WTC11 (cell line): ENCODE data around the gene ALS2CL. TPM values are rescaled to one million over a fixed set of nuclear protein-coding genes. Genes with fewer than 3 reads are reported as not detected.

Experiments used
- ATAC-seq: fragments of 200-7000 bp; cut with Tn5 transposase; 2 replicates; pipeline ENCODE4 v1.10.0; 2021; ENCODE audit warnings: mild to moderate bottlenecking, moderate library complexity
- CTCF ChIA-PET: fragments of 300-600 bp; sonication (Branson Sonifier 250); formaldehyde crosslinking; loops from one replicate; lab custom pipeline; 2021; ENCODE audit warnings: antibody characterized with exemption; lab: Charles Lee
- POLR2A ChIA-PET: fragments of 350-600 bp; sonication (Branson Sonifier 250); formaldehyde crosslinking; loops from one replicate; lab custom pipeline; 2021; ENCODE audit warnings: antibody characterized with exemption; lab: Charles Lee
- DNase-seq: peaks from one replicate; pipeline ENCODE4 v3.0.0; 2021; ENCODE audit warnings: low spot score
- H3K27ac Mint-ChIP-seq: 2 replicates; pipeline ENCODE4 v1.8.0; 2021; ENCODE audit warnings: mixed read lengths
- H3K27me3 Mint-ChIP-seq: 2 replicates; pipeline ENCODE4 v1.8.0; 2021; ENCODE audit warnings: low read depth, mild to moderate bottlenecking, moderate library complexity, mixed read lengths
- H3K36me3 Mint-ChIP-seq: 2 replicates; pipeline ENCODE4 v1.8.0; 2021; ENCODE audit warnings: mixed read lengths
- H3K4me1 Mint-ChIP-seq: 2 replicates; pipeline ENCODE4 v1.8.0; 2022; ENCODE audit warnings: mixed read lengths
- H3K4me3 Mint-ChIP-seq: 2 replicates; pipeline ENCODE4 v1.8.0; 2021; ENCODE audit warnings: mild to moderate bottlenecking, moderate library complexity, mixed read lengths
- H3K9me3 Mint-ChIP-seq: 2 replicates; pipeline ENCODE4 v1.8.0; 2021; ENCODE audit warnings: mixed read lengths
- ATF1 ChIP-seq: sonication (generic); formaldehyde crosslinking; IDR thresholded peaks from 2 replicates; pipeline ENCODE4 v1.8.1; 2023; ENCODE audit warnings: mild to moderate bottlenecking, moderate library complexity, missing genetic modification reagents
- ETV6 ChIP-seq: sonication (generic); formaldehyde crosslinking; IDR thresholded peaks from 2 replicates; pipeline ENCODE4 v1.8.1; 2022; ENCODE audit warnings: mild to moderate bottlenecking, missing genetic modification reagents
- FOXJ3 ChIP-seq: sonication (generic); formaldehyde crosslinking; IDR thresholded peaks from 2 replicates; pipeline ENCODE4 v1.9.0; 2021; ENCODE audit warnings: missing genetic modification reagents, mild to moderate bottlenecking, borderline replicate concordance
- GRHL2 ChIP-seq: fragments of 250-450 bp; sonication (Bioruptor Pico); IDR thresholded peaks from 2 replicates; pipeline ENCODE4 v1.8.0; 2022; ENCODE audit warnings: mild to moderate bottlenecking, moderate library complexity; ENCODE audit not compliant: insufficient replicate concordance, severe bottlenecking
- GTF2I ChIP-seq: fragments of 250-450 bp; sonication (Bioruptor Pico); conservative IDR thresholded peaks from 2 replicates; pipeline ENCODE4 v1.4.0; 2021; ENCODE audit warnings: mild to moderate bottlenecking
- NR2C2 ChIP-seq: sonication (generic); formaldehyde crosslinking; IDR thresholded peaks from 2 replicates; pipeline ENCODE4 v1.8.0; 2022; ENCODE audit warnings: mild to moderate bottlenecking, missing genetic modification reagents
- RELA ChIP-seq: sonication (generic); formaldehyde crosslinking; IDR thresholded peaks from 2 replicates; pipeline ENCODE4 v1.8.1; 2022; ENCODE audit warnings: missing genetic modification reagents, mild to moderate bottlenecking, borderline replicate concordance
- SP1 ChIP-seq: sonication (generic); formaldehyde crosslinking; conservative IDR thresholded peaks from 2 replicates; pipeline ENCODE4 v1.8.1; 2022; ENCODE audit warnings: missing genetic modification reagents
- TEAD1 ChIP-seq: sonication (generic); formaldehyde crosslinking; IDR thresholded peaks from 2 replicates; pipeline ENCODE4 v1.8.0; 2022; ENCODE audit warnings: mild to moderate bottlenecking, missing genetic modification reagents
- TP53 ChIP-seq: sonication (generic); formaldehyde crosslinking; IDR thresholded peaks from 2 replicates; pipeline ENCODE4 v1.8.1; 2023; ENCODE audit warnings: mild to moderate bottlenecking, missing genetic modification reagents
- ZNF317 ChIP-seq: sonication (generic); formaldehyde crosslinking; IDR thresholded peaks from 2 replicates; pipeline ENCODE4 v1.8.1; 2023; ENCODE audit warnings: low read depth, mild to moderate bottlenecking, moderate library complexity, missing genetic modification reagents, borderline replicate concordance
- total RNA-seq: library from RNA; stranded (reverse); gene quantifications from 3 replicates; pipeline ENCODE4 v1.2.3, GENCODE V29; 2021
- TF ChIP-seq, protein P1 (sequence below): fragments of 250-450 bp; sonication (Bioruptor Pico); IDR thresholded peaks from 2 replicates; pipeline ENCODE4 v1.9.0; 2021; ENCODE audit warnings: mild to moderate bottlenecking
- TF ChIP-seq, protein P2 (sequence below): sonication (generic); formaldehyde crosslinking; IDR thresholded peaks from 2 replicates; pipeline ENCODE4 v1.8.1; 2022; ENCODE audit warnings: mild to moderate bottlenecking, missing genetic modification reagents, moderate library complexity, borderline replicate concordance
- TF ChIP-seq, protein P3 (sequence below): sonication (generic); formaldehyde crosslinking; IDR thresholded peaks from 2 replicates; pipeline ENCODE4 v1.8.1; 2023; ENCODE audit warnings: mild to moderate bottlenecking, missing genetic modification reagents
- TF ChIP-seq, protein P4 (sequence below): fragments of 250-450 bp; sonication (Bioruptor Pico); IDR thresholded peaks from 2 replicates; pipeline ENCODE4 v2.1.2; 2022; ENCODE audit warnings: mild to moderate bottlenecking, moderate library complexity

Gene ALS2CL
- total RNA-seq, 1 experiment from 2014 or later: 12.6 TPM

DNA sequence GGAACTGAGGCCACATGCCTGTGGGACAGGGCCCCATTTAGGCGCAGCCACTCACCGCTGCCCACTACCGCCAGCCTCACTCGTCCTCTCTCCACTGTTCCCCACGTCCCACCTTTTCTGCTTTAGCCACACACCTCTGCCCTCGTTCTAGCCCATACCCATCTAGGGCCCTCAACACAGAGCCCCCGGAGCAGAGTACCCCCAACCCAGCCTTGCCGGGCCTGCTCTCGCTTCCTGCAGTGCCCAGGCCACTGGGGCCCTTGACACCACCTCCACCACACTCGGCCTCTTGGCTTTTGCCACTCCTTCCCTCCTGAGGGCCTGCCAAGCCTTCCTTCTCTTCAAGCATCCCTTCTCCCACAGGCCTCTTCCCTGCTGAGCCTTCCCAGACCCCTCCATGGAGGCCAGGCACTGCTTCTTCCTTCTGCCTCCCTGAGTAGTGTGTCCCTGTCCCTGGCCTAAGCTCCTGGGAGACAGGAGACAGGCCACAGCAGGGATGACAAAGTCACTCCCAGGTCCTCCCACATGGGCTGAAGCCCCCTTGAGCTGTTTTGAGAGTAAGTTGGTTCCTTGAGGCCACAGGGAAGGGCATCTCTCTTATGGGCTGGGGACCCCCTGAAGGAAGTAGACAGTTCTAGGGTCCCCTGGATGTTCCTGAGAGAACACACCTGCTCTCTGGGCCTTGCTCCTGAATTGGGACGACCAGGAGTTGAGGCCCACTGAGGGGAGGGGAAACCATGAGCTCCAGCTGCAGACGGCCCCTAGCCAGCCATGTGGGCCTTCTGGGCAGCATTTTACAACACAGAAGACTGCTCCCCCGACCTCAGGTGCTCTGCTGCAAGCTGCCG is 19.8 kb upstream of the ALS2CL start (continued):
- no peak for TF ChIP-seq NR2C2 (CRISPR knock-in tag)
- no peak for TF ChIP-seq ZNF317 (CRISPR knock-in tag)
- no peak for TF ChIP-seq ETV6 (CRISPR knock-in tag)

DNA sequence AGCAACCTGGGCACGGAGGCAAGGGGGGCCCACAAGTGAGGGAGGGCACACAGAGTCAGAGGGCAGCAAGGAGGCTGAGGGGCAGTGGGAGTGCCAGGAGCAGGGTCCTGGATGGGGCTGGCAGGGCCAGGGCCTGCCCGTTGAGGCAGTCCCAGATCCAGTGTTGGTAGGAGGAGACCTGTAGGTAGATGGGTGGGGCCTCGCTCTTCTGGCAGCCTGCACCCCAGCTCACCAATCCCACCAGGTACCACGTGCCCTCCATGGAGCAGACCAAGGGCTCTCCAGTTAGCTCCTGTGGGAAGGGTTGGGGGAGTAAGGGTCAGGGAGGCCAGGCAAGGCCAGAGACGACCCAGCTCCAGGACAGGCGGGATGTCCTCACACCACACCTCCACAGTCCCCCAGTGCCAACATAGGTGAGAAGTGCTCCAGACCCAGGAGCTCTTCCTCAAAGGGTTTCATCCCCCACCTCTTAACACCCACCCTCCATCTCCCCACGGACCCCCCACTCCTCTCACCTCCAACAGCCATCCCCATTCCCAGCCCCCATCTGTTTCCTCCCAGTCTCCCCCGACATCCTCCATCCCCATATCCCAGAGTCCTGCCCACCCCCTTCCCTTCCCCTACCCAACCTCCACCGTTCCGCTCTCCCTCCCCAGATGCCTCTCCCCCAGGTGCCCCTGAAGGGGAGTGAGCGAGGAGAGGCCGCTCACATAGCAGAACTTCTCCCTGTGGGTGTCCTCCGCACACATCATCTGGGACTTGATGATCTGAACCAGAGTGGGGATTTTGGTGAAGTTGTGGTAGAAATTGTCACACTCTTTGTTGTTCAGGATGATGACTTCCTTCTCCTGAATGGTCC is 18.9 kb upstream of the ALS2CL start:
- Mint-ChIP-seq H3K27me3 (peaks cover 2% of the 10 kb centered on the region; the same call in 1 of the 2 replicates), H3K36me3 (no peaks in the 10 kb centered on the region), H3K4me1 (no peaks in the 10 kb centered on the region), H3K27ac (no peak overlapping the region), H3K4me3 (no peak overlapping the region), H3K9me3 (no peaks in the 10 kb centered on the region)
- CTCF ChIA-PET: interaction anchor here (1.2 kb wide), 1 partner anchor 10 kb away, joined by 3 read pairs; no protein-coding TSS in a partner anchor
- DNase-seq: peak; percentile 5
- ATAC-seq: no peak
- POLR2A ChIA-PET: interaction anchor here (0.6 kb wide), 2 partner anchors 148 to 663 kb away, joined by 3 to 11 read pairs; no protein-coding TSS in a partner anchor
- TF ChIP-seq, protein P1, sequence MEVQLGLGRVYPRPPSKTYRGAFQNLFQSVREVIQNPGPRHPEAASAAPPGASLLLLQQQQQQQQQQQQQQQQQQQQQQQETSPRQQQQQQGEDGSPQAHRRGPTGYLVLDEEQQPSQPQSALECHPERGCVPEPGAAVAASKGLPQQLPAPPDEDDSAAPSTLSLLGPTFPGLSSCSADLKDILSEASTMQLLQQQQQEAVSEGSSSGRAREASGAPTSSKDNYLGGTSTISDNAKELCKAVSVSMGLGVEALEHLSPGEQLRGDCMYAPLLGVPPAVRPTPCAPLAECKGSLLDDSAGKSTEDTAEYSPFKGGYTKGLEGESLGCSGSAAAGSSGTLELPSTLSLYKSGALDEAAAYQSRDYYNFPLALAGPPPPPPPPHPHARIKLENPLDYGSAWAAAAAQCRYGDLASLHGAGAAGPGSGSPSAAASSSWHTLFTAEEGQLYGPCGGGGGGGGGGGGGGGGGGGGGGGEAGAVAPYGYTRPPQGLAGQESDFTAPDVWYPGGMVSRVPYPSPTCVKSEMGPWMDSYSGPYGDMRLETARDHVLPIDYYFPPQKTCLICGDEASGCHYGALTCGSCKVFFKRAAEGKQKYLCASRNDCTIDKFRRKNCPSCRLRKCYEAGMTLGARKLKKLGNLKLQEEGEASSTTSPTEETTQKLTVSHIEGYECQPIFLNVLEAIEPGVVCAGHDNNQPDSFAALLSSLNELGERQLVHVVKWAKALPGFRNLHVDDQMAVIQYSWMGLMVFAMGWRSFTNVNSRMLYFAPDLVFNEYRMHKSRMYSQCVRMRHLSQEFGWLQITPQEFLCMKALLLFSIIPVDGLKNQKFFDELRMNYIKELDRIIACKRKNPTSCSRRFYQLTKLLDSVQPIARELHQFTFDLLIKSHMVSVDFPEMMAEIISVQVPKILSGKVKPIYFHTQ (CRISPR knock-in tag): no peak
- no peak for TF ChIP-seq TEAD1
- no peak for TF ChIP-seq ATF1 (CRISPR knock-in tag)
- TF ChIP-seq, protein P2, sequence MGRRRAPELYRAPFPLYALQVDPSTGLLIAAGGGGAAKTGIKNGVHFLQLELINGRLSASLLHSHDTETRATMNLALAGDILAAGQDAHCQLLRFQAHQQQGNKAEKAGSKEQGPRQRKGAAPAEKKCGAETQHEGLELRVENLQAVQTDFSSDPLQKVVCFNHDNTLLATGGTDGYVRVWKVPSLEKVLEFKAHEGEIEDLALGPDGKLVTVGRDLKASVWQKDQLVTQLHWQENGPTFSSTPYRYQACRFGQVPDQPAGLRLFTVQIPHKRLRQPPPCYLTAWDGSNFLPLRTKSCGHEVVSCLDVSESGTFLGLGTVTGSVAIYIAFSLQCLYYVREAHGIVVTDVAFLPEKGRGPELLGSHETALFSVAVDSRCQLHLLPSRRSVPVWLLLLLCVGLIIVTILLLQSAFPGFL (CRISPR knock-in tag): no peak
- no peak for TF ChIP-seq TP53 (CRISPR knock-in tag)
- TF ChIP-seq GRHL2 (CRISPR knock-in tag): no peak
- TF ChIP-seq, protein P3, sequence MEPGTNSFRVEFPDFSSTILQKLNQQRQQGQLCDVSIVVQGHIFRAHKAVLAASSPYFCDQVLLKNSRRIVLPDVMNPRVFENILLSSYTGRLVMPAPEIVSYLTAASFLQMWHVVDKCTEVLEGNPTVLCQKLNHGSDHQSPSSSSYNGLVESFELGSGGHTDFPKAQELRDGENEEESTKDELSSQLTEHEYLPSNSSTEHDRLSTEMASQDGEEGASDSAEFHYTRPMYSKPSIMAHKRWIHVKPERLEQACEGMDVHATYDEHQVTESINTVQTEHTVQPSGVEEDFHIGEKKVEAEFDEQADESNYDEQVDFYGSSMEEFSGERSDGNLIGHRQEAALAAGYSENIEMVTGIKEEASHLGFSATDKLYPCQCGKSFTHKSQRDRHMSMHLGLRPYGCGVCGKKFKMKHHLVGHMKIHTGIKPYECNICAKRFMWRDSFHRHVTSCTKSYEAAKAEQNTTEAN (CRISPR knock-in tag): no peak
- no peak for TF ChIP-seq SP1 (CRISPR knock-in tag)
- TF ChIP-seq RELA (CRISPR knock-in tag): no peak
- TF ChIP-seq GTF2I (CRISPR knock-in tag): no peak
- no peak for TF ChIP-seq FOXJ3 (CRISPR knock-in tag)
- TF ChIP-seq, protein P4, sequence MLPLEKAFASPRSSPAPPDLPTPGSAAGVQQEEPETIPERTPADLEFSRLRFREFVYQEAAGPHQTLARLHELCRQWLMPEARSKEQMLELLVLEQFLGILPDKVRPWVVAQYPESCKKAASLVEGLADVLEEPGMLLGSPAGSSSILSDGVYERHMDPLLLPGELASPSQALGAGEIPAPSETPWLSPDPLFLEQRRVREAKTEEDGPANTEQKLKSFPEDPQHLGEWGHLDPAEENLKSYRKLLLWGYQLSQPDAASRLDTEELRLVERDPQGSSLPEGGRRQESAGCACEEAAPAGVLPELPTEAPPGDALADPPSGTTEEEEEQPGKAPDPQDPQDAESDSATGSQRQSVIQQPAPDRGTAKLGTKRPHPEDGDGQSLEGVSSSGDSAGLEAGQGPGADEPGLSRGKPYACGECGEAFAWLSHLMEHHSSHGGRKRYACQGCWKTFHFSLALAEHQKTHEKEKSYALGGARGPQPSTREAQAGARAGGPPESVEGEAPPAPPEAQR (CRISPR knock-in tag): no peak
